Gastrocnemius medialis (tissue), 4 donors: Measurements from ENCODE around the gene AUTS2.

Experiments used
- POLR2A ChIP-seq, 2 donors: fragments of 450-650 bp; IDR thresholded peaks; one replicate each; pipeline ENCODE4 v1.6.1; 2017; ENCODE audit warnings: antibody characterized with exemption in 2 of 2, mild to moderate bottlenecking in 2 of 2, moderate library complexity in 2 of 2
- TF ChIP-seq, protein P1 (sequence below), 5 experiments: fragments of 450-650 bp in 3 of 5; fragments of 200-600 bp in 2 of 5; sonication (generic) in 2 of 5; IDR thresholded peaks in 4 of 5; conservative IDR thresholded peaks in 1 of 5; 1 replicate in 4 of 5; 2 replicates in 1 of 5; pipeline ENCODE4 v1.5.1; 2016 to 2019; ENCODE audit warnings: antibody characterized with exemption in 5 of 5, mild to moderate bottlenecking in 3 of 5, moderate library complexity in 3 of 5

DNA sequence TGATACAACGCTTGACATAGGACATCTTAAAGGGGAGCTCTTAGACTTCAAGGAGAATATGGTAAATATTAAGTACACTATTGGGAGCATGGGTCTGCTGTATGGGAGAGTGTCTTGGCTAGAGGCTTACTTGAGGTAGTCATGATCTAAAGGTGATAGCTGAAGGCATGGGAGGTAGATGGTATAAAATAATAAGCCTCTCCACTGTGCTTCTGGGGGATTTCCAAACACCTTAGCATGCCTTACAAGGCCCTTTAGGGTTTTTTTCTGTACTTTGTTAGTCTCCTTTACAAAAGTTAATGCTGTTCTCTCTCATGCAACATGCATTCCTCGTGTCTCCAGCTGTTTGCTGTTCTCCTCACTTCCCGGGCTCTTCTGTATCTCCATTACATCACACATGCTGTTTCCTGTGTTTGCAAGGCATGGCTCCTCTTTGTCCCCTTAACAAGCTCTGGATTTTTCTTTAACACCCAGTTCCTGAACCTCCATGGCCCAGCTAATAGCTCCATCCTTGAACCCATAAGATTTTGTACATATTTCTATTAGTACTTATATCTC lies 449.7 kb downstream of the AUTS2 start:
- TF ChIP-seq, protein P1, sequence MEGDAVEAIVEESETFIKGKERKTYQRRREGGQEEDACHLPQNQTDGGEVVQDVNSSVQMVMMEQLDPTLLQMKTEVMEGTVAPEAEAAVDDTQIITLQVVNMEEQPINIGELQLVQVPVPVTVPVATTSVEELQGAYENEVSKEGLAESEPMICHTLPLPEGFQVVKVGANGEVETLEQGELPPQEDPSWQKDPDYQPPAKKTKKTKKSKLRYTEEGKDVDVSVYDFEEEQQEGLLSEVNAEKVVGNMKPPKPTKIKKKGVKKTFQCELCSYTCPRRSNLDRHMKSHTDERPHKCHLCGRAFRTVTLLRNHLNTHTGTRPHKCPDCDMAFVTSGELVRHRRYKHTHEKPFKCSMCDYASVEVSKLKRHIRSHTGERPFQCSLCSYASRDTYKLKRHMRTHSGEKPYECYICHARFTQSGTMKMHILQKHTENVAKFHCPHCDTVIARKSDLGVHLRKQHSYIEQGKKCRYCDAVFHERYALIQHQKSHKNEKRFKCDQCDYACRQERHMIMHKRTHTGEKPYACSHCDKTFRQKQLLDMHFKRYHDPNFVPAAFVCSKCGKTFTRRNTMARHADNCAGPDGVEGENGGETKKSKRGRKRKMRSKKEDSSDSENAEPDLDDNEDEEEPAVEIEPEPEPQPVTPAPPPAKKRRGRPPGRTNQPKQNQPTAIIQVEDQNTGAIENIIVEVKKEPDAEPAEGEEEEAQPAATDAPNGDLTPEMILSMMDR (IDR thresholded peaks at IDR 0.05 in 4 of 5, conservative IDR thresholded peaks at IDR 0.05 in 1 of 5): no peak
- TF ChIP-seq POLR2A (IDR thresholded peaks at IDR 0.05): no peak
